Activated T-cell treated with anti-CD3 and anti-CD28 coated beads for 24 hours (primary cell): Measurements from ENCODE around the gene METTL2B.

ENCODE experiments used
- DNase-seq: peaks from one replicate; pipeline ENCODE4 v3.0.0-alpha.2; 2020; ENCODE audit warnings: low read depth

The METTL2B gene, protein sequence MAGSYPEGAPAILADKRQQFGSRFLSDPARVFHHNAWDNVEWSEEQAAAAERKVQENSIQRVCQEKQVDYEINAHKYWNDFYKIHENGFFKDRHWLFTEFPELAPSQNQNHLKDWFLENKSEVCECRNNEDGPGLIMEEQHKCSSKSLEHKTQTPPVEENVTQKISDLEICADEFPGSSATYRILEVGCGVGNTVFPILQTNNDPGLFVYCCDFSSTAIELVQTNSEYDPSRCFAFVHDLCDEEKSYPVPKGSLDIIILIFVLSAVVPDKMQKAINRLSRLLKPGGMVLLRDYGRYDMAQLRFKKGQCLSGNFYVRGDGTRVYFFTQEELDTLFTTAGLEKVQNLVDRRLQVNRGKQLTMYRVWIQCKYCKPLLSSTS

DNA sequence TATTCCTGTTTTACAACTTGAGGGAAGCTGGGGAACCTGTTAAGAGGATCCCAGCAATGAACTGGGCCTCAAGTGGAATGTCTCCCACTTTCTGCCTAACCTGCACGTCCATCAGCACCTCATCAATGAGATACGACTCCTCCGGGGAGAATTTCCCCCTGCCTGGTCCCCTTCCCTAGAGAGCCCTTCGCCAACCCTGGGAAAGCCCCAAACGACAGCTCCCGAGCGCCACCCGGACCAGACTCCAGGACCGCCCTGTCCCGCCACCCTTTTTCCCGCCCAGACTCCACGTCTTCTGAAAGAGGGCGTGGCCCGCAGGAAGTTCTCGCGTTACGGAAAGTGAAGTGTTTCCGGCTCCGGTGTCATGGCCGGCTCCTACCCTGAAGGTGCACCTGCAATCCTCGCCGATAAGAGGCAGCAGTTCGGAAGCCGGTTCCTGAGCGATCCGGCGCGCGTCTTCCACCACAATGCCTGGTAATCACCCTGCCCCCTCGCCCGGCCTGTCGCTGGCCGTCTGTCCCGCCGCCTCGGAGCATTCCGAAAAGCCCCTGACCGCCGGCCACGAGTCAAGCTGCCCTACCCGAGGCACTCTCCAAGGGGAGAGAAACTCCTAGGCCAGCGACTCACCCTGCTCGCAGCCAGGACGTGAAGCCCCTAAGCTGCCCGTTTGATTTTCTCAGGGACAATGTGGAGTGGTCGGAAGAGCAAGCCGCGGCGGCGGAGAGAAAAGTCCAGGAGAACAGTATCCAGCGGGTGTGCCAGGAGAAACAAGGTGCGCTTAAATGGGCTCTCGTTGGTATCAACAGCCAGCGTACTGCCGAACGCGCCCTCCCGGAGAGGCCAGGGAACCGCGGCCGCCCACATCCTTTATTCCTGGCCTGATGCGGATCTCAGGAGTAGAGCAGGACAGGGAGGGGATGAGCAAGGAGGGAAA, at the start of gene METTL2B:
Gene METTL2B (plus strand): TSS at position 347 of the 934 bp plus-strand sequence. CDS start 18 bp downstream, at position 365.
- peak; percentile 87 for DNase-seq

DNA sequence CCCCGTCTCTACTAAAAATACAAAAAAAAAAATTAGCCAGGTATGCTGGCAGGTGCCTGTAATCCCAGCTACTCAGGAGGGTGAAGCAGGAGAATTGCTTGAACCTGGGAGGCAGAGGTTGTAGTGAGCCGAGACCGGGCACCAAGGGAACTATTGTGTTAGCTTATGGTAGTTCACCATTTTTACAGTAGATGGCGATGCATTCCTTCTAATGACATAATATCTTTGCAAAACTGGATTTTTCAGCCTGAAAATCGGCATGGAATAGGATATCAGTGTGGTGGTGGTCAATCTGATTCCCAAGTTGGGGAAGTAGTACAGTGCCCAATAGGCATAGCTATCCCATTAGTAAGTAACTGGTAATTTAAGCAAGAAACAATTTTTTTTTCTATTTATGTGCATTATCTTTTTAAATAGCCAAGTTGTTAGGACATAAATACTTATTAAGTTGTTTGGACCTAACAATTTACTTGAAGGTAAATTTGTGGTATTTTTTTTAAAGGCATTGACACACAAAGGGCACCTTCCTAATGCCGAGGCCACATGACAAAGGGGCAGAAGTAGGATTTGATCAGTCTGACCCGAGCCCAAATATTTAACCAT, 49.2 kb upstream of the METTL2B start:
- no peak for DNase-seq

- no peak for DNase-seq
Observed at GRCh38 chr7:128430207-128430606, 46.3 kb upstream of the METTL2B start.

- no peak for DNase-seq
Observed at GRCh38 chr7:128431221-128431620, 45.3 kb upstream of the METTL2B start.

GRCh38 chr7:128431754-128432153, 44.8 kb upstream of the METTL2B start:
- no peak for DNase-seq

- no peak for DNase-seq
Observed at GRCh38 chr7:128434413-128435326, 41.9 kb upstream of the METTL2B start.

- DNase-seq, result no peak
Observed at GRCh38 chr7:128435327-128435686, 41.2 kb upstream of the METTL2B start.

GRCh38 chr7:128437426-128438332, 38.9 kb upstream of the METTL2B start:
- DNase-seq, result no peak

- no peak for DNase-seq
Observed at GRCh38 chr7:128442356-128442755, 34.2 kb upstream of the METTL2B start.

GRCh38 chr7:128443831-128444600, 32.5 kb upstream of the METTL2B start:
- no peak for DNase-seq

DNA sequence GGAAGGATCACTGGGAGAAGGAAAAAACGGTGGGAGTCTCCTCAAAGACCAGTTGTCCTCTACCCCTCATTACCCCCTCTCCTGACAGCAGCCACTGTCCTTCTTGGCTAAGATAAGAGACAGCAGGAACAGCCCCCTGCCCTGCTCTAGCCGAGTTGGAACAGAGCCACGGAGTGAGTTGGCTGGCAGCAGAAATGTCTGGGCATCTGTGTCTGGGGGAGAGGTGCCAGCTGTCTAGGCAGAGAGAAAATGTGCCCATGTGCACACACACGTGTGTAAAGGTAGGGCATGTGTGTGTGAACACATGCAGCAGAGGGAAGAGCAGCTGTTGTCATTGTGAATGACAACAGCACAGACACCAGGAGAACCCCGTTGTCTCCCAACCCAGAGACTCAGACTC, 30.2 kb upstream of the METTL2B start:
- no peak for DNase-seq

GRCh38 chr7:128447941-128448564, 28.5 kb upstream of the METTL2B start:
- no peak for DNase-seq

DNA sequence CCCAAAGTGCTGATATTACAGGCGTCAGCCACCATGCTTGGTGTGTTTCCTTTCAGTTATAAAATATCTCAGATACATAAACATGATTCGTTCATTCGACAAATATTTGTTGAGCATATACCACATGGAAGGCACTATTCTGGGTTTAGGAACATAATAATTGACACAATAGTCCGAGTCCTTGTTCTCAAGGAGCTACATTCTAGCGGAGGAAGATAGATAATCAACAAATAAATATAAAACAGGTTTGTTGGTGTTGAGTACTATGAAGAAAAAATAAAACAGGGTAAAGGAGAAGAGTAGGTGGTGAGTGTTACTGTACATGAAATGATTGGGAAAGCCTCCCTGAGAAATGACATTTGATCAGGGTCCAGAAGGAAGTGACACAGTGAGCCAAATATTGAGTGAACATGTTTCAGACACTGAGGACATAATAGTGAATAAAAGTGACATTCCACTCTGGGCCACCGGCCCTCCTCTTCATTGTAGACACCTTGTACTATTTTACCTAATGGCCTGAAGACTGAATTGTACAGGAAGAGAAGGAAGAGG, 27.7 kb upstream of the METTL2B start:
- no peak for DNase-seq

GRCh38 chr7:128450409-128450808, 26.1 kb upstream of the METTL2B start:
- DNase-seq, result no peak

GRCh38 chr7:128450913-128451312, 25.6 kb upstream of the METTL2B start:
- no peak for DNase-seq

GRCh38 chr7:128452552-128452951, 24.0 kb upstream of the METTL2B start:
- no peak for DNase-seq

- DNase-seq, result no peak
Observed at GRCh38 chr7:128453836-128454804, 22.4 kb upstream of the METTL2B start.
